GM19463 (cell line): ENCODE measurements around the gene HOXB5.

Experiments used
- ATAC-seq: cut with Tn5 transposase; IDR thresholded peaks from one replicate; pipeline ENCODE4 v1.9.1; 2021; ENCODE audit warnings: mild to moderate bottlenecking, moderate library complexity; ENCODE audit not compliant: unreplicated experiment

The HOXB5 gene

GRCh38 chr17:48591255-48592056 is 2.1 kb downstream of the HOXB5 start:
- no peak for ATAC-seq

DNA sequence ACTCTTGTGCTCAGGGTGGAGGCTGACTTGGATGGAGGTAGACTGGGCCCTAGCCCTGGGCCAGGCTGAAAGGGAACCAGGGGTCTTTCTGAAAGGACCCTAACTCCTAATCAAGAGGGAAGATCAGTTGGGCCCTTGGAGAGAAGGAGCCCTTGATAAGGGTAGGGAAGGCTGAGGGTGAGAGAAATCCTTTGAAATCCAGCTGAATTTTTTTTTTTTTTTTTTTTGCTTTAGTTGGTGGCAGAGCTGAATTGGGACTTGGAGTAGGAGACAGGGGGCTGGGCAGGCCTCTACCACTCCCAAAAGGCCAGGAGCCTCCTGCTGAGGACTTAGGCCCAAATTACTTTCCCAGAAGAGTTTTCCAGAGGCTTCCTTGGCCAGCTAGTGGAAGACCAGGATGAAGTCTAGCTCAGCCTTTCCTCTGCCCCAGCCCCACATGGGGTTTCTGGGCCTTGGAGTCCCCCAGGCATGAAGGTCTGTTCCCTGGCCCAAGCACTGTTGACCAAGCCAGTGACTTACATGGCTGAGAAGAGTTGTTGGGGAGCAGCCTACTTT is 2.9 kb downstream of the HOXB5 start:
- no peak for ATAC-seq

DNA sequence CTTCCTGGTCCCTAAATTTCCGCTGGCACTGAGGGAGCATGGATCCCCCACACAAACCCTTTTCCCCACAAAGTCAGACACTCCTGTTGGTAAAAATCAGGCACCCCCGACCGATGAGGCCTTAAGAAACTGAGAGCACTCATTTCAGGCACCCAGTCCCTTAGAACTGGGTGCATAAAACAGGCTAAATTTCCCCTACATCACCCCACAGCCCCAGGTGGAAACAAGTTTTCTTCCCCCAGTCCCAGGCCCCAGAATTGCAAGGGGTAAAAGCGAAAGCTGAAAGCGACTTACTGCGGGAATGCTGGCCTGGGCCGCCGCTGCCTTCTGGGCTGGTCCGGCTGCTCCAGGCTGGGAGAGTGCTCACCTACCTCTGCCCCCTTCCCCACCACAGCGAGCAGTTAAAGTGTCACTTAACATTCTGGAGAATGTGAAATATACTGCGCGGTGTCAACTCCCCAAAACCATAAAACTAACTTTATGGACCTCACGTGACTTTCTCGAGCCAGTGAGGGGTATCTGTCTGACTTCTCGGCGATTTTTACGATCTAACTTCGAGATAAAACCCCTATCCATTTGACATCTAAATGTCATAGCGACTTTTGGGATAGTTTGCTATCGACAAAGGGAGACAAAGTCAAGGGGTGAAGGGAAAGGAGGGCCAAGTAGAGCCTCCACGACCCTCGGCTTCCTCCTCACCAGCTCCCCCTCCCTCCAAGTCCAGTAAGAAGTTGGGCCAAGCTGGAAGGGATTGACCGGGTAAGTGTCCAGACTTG is 3.6 kb downstream of the HOXB5 start, which contains the start of gene HOXB3:
Gene HOXB3, minus strand, starts transcription at position 411 of the 776 bp plus-strand sequence. CDS start 37,767 bp downstream, outside the sequence.
- no peak for ATAC-seq

DNA sequence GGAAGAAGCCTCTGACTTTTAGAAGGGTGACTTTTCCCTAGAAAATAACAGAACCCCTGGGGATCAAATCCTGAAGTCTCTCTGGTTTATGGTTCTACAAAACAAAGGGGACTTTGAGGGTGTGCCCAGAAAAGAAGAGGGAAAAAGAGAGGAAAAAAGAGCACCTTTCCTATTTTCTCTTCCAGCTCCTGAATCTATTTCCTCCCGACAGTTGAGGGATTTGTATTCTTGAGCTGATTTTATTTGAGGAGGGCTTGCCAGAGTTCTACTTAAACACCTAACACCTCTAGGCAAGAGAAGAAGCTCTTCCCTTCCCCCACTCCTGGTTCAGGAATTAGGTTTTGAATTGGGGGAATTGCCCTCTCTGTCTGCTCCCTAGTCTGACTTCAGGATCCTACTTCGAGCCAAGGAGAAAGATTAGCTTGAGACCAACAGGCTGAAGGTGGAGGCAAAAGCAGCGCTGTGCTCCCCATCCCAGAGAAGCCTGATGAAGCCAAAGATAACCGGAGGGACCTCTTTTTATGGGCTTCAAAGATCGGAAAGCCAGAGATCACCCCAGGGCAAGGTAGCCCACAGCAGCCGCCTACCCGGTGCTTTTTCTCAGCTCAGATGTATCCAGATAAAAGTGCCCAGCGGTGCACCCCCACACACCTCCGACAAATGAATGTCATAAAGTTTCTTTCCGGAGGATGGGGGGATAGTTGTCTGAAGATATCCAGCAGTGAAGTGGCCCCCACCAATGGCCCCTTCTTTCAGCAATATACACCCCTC is 4.3 kb downstream of the HOXB5 start:
- ATAC-seq: no peak

DNA sequence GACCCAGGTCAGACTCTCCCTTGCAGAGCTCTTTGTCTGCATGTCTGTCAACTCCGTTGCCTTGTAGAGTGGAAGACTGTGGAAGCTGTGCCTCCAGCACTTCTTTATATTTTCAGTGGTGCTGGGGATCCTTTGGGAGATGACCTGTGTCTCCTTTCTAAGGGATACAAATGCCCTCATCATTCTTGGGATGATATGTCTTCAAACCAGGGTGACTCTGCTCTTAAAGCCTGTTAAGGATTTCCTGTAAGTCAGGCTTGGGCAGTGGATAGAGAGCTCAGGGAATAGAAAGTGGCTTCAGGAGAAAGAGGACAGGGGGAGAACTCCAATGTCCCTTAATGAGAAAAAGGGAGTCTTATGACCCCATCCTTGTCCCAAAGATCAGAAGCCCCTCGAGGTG is 5.1 kb downstream of the HOXB5 start:
- ATAC-seq: no peak

DNA sequence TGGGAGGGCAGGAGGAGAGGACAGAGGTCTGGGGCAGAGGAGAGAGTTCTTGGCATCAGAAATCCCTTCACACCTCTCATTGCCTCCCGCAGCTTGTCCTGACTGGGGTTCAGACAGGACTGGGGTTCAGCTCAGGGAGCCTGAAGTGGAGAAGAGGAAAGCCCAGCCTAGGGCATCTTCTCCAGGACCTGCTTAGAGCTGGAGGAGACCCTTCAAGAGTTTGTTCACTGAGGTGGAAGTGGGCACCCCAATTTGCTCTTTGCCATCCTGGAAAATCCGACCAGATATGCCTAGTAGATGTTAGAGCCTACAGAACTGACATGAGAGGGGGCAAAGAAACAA is 5.5 kb downstream of the HOXB5 start:
- ATAC-seq: no peak

DNA sequence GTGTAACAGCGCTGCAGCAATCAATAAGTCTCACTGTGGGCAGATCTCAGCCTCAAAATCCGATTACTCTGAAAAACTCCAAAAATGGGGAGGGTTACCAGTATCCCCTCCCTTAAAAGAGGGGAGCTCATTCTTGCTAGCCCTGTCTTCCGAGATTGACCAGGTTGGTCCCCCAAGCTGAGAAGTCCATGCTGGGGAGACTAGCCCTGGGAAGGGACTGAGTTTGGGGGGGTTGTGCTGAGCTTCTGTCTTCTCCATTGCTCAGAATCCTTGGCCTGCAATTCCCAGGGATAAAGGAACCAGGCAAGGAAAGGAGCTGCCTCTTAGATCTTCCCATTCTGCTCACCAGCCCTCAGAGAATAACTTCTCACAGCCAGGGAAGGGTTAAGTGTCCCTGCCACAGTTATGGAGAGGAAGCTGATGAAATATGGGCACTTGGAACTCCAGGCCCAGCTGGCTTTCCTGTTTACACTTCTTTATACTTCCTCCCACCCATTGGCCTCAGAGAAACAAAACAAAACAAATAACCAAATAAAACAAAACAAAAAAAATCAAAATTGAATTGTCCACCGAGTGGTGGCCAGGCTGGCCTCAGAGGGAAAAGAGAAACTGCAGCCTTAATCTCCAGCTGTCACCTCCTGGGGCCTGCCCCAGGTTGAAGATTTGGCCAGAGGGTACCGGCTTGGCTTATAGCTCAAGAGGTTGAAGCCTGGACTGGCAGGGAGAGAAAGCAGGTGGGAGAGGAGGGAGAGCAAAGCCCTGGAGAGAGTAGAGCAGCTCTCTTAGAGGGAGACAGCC is 6.1 kb downstream of the HOXB5 start:
- ATAC-seq: no peak

DNA sequence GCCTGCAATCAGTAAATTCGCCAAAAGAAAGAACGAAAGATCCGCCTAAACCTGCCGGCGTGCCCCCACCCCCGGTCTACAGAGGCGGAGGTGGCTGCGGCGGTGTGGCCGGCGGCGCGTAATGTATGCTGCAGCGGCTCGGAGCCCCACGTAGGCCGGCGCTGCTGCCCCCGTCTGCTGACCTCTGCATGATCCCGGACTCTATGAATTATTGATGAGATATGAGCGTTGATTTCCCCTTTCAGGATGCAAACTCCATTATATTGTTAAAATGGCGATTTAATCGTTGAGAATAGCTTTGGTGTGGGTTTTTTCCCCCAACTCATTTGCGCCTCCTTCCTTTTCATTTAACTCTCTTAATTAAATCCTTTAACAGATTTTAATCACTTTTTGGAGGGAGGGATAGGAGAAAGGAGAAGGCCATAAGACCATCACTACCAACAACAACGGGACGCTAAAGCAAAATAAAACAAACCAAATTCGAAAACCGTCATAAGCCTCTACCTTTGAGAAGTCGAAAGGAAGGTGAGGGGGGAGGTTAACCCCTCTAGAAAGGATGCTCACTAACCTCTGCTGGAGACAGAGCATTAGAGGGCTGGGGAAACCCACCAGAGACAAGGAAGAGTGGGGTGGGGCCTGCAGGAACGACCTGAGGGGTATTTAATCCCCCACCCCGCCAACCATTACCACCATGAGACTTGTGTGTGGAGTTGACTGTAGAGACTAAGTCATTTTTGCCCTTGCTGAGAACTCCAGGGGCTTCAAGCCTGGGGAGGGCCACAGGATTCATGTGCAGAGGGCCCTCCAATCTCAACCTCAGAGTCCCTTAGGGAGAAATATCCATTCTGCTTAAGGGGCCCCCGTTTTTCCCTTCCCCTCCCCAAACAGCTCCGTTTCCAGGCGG is 7.0 kb downstream of the HOXB5 start:
- ATAC-seq: no peak

- no peak for ATAC-seq
Observed at GRCh38 chr17:48584223-48584741, 9.3 kb downstream of the HOXB5 start.

DNA sequence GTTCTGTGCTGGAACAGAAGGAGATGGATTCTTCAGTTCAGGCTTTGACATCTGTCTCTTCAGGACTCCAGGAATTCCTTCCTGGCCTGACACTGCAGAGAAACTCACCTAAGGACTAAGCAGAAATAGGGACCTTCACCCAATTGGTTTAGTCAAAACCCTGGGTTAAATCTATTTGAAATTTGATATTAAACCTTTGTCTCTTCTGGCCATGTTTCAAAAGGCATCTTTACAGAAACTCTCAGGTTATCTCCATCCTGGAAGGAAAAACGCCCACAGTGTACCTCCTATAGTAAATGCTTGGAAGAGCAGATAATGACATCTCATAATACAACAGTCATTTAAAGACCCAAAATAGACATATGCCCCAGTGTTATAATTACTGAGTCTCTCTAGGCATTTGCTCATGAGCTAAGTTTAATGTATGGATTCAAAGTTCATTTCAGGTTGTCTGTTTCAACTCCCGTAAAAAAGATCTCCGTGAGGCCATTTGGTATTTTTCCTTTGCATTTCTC is 9.8 kb downstream of the HOXB5 start:
- ATAC-seq: no peak

DNA sequence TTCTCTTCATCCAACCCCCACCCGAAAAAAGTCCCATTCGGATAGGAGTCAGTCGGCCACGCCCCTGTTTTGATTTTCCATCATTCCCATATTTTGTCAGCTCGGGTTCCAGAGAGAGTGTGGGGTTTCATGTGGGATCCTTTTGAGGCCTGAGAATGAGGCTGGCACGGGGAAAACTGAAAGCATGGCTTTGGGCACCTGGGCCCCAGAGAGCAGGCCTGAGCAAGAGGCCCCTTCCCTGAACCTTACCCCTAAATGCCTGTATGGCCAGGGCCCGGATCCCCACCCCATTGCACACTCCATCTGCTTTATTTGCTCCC is 10.9 kb downstream of the HOXB5 start:
- no peak for ATAC-seq

DNA sequence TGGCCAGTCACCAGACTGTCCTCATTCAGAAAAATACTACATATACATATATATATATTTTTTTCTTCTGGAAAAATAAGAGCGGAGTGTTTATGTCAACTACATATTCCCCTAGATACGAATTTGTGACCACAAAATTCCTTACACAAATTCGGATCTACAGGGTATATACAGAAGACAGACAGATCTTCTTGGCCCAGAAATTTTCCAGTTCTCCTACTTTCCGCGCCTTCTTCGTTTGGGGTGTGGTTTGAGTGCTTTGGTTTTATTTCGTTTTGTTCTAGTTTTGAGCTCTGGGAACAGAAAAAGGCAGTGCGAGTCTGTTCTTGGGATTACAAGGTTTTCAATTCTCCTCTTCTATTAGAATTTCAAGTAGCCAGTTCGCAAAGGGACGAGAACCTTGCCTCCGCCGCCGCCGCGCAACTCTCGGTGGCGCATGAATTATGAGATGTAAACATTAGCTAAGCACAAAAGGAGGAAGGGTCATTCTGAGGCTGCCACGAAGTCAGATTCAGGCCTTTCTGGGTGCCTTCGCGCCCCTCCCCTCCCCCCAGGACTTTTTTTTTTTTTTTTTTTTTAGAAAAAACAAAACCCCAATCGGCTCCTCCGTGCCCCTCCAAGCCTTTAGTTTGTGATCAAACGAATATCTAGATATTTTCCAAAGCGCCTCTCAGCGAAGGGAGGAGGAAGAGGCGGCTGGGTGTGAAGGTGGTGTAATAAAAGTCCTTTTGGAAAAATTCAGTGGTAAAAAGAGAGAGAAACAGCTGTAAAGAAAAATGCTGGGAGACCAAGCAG is 13.6 kb downstream of the HOXB5 start:
- ATAC-seq: no peak

DNA sequence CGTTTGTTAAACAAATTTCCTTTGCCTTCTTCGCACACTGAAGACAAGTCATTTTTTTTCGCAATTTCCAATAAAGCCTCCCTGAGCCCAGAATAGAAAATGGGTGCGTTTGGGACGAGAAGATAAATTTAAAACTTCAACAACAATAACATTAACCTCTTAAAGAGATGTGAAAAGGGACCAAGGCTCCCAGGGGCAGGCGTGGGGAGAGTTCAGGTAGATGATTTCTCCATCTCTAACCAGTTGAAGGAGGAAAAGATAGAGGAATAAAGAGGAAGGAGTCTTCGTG is 14.2 kb downstream of the HOXB5 start:
- ATAC-seq: no peak

GRCh38 chr17:48578616-48579470 is 14.7 kb downstream of the HOXB5 start:
- peak; percentile 34 for ATAC-seq

DNA sequence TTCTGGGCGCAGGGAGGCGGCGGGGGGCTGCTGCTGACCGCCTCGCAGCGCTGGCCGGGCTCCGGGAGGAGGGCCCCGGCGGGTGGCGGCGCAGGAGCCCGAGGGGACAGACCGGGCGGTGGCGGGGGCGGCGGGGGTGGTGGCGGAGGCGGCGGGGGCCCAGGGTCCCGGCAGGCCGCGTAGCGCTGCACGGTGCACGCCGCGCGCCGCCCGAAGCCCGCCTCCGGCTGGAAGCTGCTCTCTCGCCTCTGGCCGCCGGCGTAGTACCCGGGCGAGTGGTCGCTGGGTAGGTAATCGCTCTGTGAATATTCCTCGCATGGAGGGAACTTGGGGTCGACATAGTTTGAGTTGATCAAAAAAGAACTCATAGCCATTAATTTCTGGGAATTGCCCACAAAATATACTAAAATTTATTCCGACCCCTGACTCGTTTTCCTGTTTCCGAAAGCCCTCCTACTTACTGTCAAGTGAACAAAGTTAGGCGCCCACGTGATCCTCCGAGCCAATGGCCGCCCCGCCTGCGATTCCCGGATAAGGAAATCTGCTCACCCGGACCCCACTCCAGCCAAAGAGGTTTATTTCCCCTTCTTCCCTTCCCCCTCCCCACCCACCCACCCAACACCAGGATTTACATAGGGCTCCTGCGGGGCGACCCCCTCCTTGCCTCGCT is 15.5 kb downstream of the HOXB5 start, which contains the start of gene HOXB4:
Gene HOXB4, minus strand, starts transcription at position 405 of the 670 bp plus-strand sequence. Its CDS starts 31 bp downstream, at position 374.
- ATAC-seq: peak; percentile 44

DNA sequence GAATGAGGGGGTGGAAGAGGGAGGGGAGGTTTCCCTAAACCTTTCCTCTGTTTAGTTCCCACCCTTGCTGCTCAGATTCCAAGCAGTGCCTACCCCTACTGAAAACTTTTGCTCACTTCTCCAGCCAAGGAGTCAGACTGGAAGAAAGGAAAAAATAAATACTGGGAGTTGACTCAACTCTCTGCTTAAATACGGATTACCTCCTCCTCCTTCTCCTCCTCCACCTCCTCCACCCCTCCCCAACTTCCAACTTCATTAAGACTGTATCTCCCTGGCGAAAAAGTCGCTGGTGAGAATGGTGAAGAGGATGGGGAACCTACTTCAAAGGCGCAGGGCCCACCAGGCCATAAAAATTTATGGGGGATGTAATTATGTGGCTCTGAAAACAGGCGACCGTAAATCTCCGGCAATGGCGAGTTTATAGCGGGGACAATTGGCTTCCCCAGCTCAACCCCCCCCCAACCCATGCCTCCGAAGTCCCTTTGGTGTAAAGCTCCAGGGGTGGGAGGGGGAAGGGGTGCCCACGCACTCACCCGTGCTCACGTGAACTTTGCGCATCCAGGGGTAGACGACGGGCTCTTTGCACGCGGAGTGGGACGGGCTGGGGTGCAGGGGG is 16.1 kb downstream of the HOXB5 start:
- ATAC-seq: no peak
